ENCODE measurements around the gene LIPT2. TPM values are rescaled to one million over a fixed set of nuclear protein-coding genes. Genes with fewer than 3 reads are reported as not detected.

The LIPT2 gene
- total RNA-seq, 1 donor from 2014 or later: 1.9 TPM

DNA sequence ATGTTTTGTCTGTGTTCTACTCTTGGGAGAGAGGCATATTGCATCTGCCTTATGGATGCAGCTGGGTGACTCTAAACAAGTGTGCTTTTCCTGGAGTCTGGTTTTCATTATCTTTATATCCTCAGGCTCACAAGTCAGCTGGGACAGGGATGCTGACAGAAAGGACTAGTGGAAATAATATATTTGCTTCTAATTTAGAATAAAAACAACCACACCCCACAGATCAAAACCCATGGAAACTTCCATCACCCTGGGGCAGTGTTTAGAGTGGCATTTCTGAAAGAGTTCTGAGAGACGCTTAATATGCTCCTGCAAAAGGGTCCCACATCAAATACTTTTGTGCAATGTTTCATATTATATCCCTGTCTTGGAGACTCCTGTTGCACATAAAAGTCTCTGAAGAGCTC is 47.0 kb downstream of the LIPT2 start:
- Histone ChIP-seq H3K36me3 (ENCODE audit: control insufficient read depth, insufficient read depth, low read length) (no peaks in the 10 kb centered on the region), H3K4me3 (ENCODE audit: low read depth, low read length) (no peak overlapping the region), H3K27me3 (ENCODE audit: control insufficient read depth, insufficient read depth, low read length) (no peaks in the 10 kb centered on the region)
- DNase-seq (ENCODE audit: low read depth): no peak
- TF ChIP-seq CTCF (IDR thresholded peaks at IDR 0.05; ENCODE audit: insufficient read depth, low read length, poor library complexity, severe bottlenecking): no peak

DNA sequence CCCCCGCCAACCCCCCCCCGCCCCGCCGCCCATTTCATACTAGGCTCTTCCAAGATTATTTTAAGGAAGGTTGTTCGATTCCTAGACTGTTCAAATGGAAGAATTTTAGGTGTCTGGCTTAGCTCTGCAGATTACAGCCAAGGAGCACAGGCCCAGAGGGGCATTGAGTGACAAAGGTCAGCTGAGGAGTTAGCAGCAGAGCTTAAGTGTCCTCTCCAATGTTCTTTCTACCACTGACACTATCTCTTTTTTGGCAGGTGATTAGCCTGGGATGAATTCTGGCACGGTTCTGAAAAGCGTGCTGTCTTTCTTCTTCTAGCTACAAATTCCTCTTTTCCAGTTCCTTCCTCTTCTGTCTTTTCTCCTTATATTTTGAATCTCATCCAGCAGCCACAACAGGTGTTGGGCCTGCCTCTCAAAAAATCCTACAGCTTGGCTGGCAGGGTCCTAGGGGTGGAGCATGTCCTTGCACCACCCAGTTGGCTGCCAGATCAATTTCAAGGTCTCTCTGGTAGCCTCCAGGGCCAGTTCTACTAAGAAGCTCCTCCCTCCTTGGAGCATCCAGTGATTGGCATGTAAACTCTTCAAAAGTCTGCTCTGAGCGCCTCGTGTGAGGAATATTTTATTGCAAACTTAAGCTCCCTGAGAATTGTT is 49.2 kb downstream of the LIPT2 start:
- no peak for TF ChIP-seq CTCF (IDR thresholded peaks at IDR 0.05; ENCODE audit: insufficient read depth, low read length, poor library complexity, severe bottlenecking)
- Histone ChIP-seq H3K4me3 (ENCODE audit: low read depth, low read length) (no peak overlapping the region), H3K27me3 (ENCODE audit: control insufficient read depth, insufficient read depth, low read length) (no peaks in the 10 kb centered on the region), H3K36me3 (ENCODE audit: control insufficient read depth, insufficient read depth, low read length) (no peaks in the 10 kb centered on the region)
- no peak for DNase-seq (ENCODE audit: low read depth)

DNA sequence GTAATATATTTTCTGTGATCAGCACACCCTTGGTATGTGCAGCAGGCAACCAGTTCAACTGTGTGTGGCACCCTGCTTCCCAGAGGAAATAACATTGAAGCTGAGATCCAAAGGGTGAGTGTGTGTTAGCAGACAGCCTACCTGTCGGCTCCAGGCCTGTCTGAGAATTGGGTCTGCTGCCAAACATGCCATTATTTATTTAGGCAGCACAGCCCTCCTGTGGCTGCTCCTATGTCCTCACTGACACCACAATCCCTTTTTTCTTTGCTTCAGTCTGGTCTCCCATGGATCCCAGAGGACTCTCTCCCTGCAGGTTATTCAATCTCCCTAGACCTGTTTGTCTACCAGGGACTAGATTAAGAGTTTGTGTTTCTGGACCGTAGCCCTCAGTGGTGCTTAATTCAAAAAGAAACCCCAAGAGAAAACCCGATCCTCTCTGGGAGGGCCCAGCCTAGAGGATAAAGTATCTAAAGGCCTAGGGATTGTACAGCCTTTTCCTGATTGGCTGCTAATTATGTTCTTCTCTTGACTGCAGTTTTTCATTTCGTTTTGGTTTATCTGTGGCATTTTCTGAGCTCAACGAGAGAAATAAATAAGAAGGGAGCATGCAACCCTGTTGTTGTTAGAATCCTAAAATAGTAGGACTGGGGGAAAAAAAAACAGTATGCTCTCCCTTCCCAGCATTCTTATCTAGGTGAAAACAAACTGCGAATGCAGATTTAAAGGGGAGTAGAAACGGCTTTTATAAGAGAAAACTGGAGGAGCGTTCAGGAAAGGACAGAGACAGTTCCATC is 50.3 kb downstream of the LIPT2 start:
- no peak overlapping the region for H3K4me3 ChIP-seq (ENCODE audit: low read depth, low read length)
- H3K27me3 ChIP-seq (ENCODE audit: control insufficient read depth, insufficient read depth, low read length): no peaks in the 10 kb centered on the region
- TF ChIP-seq CTCF (IDR thresholded peaks at IDR 0.05; ENCODE audit: insufficient read depth, low read length, poor library complexity, severe bottlenecking): peak; percentile 32
- no peaks in the 10 kb centered on the region for H3K36me3 ChIP-seq (ENCODE audit: control insufficient read depth, insufficient read depth, low read length)
- no peak for DNase-seq (ENCODE audit: low read depth)

DNA sequence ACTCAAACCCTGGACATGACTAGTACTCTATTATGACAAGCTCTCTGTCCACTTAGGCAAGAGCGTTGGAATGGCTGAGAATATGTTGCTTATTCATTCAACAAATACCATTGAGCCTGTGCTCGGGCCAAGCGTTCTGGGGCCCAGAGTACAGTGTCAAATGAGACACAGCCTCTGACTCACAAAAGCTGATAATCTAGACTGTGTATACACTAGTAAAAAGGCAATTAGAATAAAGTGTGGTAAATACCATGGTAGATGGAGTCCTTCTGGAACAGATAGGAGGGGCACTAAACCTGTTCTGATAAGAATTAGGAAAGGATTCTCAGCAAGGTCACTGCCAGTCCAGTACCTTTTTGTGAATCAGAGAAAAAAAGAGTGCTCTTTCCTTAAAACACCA is 50.9 kb downstream of the LIPT2 start:
- no peak for TF ChIP-seq CTCF (IDR thresholded peaks at IDR 0.05; ENCODE audit: insufficient read depth, low read length, poor library complexity, severe bottlenecking)
- Histone ChIP-seq H3K36me3 (ENCODE audit: control insufficient read depth, insufficient read depth, low read length) (no peaks in the 10 kb centered on the region), H3K4me3 (ENCODE audit: low read depth, low read length) (no peak overlapping the region), H3K27me3 (ENCODE audit: control insufficient read depth, insufficient read depth, low read length) (no peaks in the 10 kb centered on the region)
- no peak for DNase-seq (ENCODE audit: low read depth)

Other genes starting within 250 kb of the LIPT2 start
- gene P4HA3, start 182.1 kb downstream of the LIPT2 start, total RNA-seq: 0.88 and 1.7 TPM in 2 replicates
- 17.4 and 17.5 TPM in 2 replicates for gene PGM2L1, start 95.3 kb downstream of the LIPT2 start, total RNA-seq
- 0.42 and 0.55 TPM in 2 replicates for gene KCNE3, start 26.2 kb downstream of the LIPT2 start, total RNA-seq
- 10.1 and 11.9 TPM in 2 replicates for gene POLD3, start 98.9 kb upstream of the LIPT2 start, total RNA-seq
- gene CHRDL2, start 237.7 kb upstream of the LIPT2 start, total RNA-seq: not detected in 2 replicates